Endothelial cell (in vitro differentiated cells): Measurements from ENCODE around the gene SNX32. TPM values are rescaled to one million over a fixed set of nuclear protein-coding genes. Genes with fewer than 3 reads are reported as not detected.
A peak's percentile ranks its signal among the peaks of the same experiment; 100 is the strongest.

ENCODE experiments used
- DNase-seq: peaks from one replicate; pipeline ENCODE4 v3.0.0; 2021; ENCODE audit warnings: low spot score
- H3K27ac Mint-ChIP-seq: one replicate; pipeline ENCODE4 v1.8.0; 2021; ENCODE audit warnings: mixed read lengths, inconsistent platforms; ENCODE audit not compliant: unreplicated experiment
- H3K27me3 Mint-ChIP-seq: one replicate; pipeline ENCODE4 v1.8.0; 2021; ENCODE audit warnings: mild to moderate bottlenecking, moderate library complexity, mixed read lengths, inconsistent platforms; ENCODE audit not compliant: unreplicated experiment
- H3K36me3 Mint-ChIP-seq: one replicate; pipeline ENCODE4 v1.8.0; 2021; ENCODE audit warnings: mild to moderate bottlenecking, low read depth, mixed read lengths, inconsistent platforms; ENCODE audit not compliant: unreplicated experiment
- H3K4me1 Mint-ChIP-seq: one replicate; pipeline ENCODE4 v1.8.0; 2021; ENCODE audit warnings: mild to moderate bottlenecking, mixed read lengths, inconsistent platforms; ENCODE audit not compliant: unreplicated experiment
- H3K4me3 Mint-ChIP-seq: one replicate; pipeline ENCODE4 v1.8.0; 2021; ENCODE audit warnings: mild to moderate bottlenecking, mixed read lengths, inconsistent platforms; ENCODE audit not compliant: unreplicated experiment
- H3K9me3 Mint-ChIP-seq: one replicate; pipeline ENCODE4 v1.8.0; 2021; ENCODE audit warnings: mixed read lengths, inconsistent platforms; ENCODE audit not compliant: unreplicated experiment
- CTCF ChIP-seq: fragments of 200-600 bp; sonication (generic); IDR thresholded peaks from one replicate; pipeline ENCODE4 v1.5.0; 2021; ENCODE audit warnings: antibody characterized with exemption; ENCODE audit not compliant: unreplicated experiment
- total RNA-seq: library from RNA; stranded (reverse); fragmentation: NEBNext Ultra II Directional; extraction: Animal tissue kit (Norgen Biotek cat#: 25700); gene quantifications from one replicate; pipeline ENCODE4 v1.2.1, GENCODE V29; 2021; ENCODE audit not compliant: unreplicated experiment

The SNX32 gene
- total RNA-seq, 1 donor from 2014 or later = 1.2 TPM

DNA sequence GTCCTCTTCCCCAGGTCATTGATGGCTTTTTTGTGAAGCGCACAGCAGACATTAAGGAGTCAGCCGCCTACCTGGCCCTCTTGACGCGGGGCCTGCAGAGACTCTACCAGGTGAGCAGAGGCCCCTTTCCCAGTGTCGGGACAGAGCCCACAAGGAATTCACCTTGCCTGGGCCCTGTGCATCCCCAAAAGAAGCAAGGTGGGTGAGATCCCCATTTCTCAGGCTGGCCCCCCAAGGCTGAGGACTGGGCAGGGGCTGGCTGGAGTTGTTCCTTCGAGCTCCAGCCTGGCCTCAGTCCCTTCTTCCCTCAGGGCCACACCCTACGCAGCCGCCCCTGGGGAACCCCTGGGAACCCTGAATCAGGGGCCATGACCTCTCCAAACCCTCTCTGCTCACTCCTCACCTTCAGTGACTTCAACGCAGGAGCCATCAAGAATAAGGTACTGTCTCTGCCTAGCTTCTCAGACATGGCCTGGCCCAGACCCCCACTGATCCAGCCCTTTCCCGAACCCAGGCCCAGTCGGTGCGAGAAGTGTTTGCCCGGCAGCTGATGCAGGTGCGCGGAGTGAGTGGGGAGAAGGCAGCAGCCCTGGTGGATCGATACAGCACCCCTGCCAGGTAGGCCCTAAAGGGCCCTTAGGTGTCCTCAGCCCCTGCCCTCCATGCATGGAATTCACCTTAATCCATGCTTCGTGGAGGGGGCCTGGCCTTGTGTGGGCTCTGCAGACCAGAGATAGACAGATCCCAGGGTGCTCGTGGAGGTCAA, 31.1 kb downstream of the SNX32 start:
- Mint-ChIP-seq H3K4me1 (peaks cover 34% of the 10 kb centered on the region), H3K27ac (no peak overlapping the region), H3K9me3 (no peaks in the 10 kb centered on the region), H3K27me3 (peaks cover 24% of the 10 kb centered on the region), H3K4me3 (no peak overlapping the region), H3K36me3 (peaks cover 35% of the 10 kb centered on the region)
- DNase-seq = no peak
- TF ChIP-seq CTCF = no peak

- no peak overlapping the region for H3K27ac Mint-ChIP-seq
- no peaks in the 10 kb centered on the region for H3K9me3 Mint-ChIP-seq
- no peak for DNase-seq
- H3K27me3 Mint-ChIP-seq = peaks cover 21% of the 10 kb centered on the region
- no peak for TF ChIP-seq CTCF
- no peak overlapping the region for H3K4me3 Mint-ChIP-seq
- H3K4me1 Mint-ChIP-seq = peaks cover 36% of the 10 kb centered on the region
- H3K36me3 Mint-ChIP-seq = peaks cover 35% of the 10 kb centered on the region
These were observed 31.9 kb downstream of the SNX32 start for GRCh38 chr11:65865550-65866172.

DNA sequence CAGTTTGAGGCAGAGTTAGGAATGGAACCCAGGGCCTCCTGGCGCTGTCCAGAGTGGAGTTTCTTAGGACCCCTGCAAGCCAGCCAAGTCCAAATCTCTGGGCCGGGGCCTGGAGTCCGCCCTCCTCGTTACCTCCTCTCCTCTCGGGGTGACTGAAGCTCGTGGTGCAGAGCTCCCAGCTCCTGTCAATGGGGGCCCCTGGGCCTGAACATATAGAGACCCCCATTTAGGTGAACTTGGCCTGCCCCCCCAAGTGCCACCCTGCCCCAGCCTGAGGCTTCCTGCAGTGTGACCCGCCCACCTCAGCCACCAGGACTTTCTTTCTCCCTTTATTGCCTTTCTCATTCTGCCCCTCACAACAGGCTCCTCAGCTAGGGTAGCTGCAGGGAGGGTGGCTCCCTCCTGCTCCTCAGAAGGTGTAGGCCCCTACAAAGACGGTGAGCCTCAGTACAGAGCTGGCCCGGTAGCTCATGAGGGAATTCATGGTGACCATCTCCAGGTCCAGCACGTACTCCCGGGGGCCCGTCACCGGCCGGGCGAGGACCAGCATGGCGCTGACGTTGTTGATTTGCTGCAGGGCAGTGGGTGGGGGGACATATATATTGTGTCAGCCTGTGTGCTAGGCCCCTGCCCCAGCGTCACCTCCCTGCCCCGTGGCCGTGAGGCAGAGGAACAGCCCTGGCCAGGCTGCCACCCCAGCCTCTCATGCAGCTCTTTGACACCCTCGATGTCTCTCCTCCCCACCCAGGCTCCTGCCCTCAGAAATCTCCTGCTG, 32.9 kb downstream of the SNX32 start:
- Mint-ChIP-seq H3K4me1 (peaks cover 41% of the 10 kb centered on the region), H3K36me3 (peaks cover 31% of the 10 kb centered on the region), H3K27ac (peak overlapping the region; percentile 57), H3K4me3 (peak overlapping the region; percentile 79), H3K9me3 (no peaks in the 10 kb centered on the region), H3K27me3 (peaks cover 25% of the 10 kb centered on the region)
- TF ChIP-seq CTCF = no peak
- DNase-seq = no peak

GRCh38 chr11:65867284-65868071, 33.7 kb downstream of the SNX32 start:
- peak overlapping the region; percentile 84 for H3K27ac Mint-ChIP-seq
- H3K4me1 Mint-ChIP-seq = peaks cover 43% of the 10 kb centered on the region
- no peak for DNase-seq
- H3K4me3 Mint-ChIP-seq = peak overlapping the region; percentile 79
- peaks cover 28% of the 10 kb centered on the region for H3K36me3 Mint-ChIP-seq
- peaks cover 24% of the 10 kb centered on the region for H3K27me3 Mint-ChIP-seq
- no peaks in the 10 kb centered on the region for H3K9me3 Mint-ChIP-seq
- no peak for TF ChIP-seq CTCF
